ENCODE results near the gene PCGF3.
"Not testable (repeated sequence)": the region's sequence is repeated elsewhere in the genome, so short reads cannot be mapped to it uniquely, and the experiment has no call there.

PCGF3 gene

DNA sequence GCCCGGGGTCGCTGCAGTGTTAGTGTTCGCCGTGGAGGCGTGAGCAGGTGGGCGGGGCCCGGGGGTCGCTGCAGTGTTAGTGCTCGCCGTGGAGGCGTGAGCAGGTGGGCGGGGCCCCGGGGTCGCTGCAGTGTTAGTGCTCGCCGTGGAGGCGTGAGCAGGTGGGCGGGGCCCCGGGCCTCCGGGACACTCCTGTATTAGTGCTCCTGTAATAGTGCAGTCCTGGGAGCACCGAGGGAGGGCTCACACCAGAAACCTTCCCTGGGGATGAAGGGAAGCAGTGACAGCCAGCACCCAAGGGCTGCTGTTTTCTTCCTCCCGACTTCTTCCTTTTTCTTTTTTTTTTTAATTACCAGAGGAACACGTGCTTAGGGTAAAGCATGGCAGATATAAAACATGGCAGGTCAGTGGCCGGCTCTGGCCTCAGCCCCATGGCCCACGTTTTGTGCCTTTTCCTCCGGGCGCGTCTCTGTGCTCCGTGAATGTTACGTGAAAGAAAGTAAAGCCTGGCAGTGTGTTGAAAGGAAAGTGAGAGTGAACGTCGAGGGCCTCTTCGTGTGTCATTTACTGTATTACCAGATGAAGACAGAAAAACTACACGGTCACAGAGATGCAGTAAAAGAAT lies 42.0 kb downstream of the PCGF3 start:
- in situ Hi-C loops (cut with MboI; ENCODE audit: low pct_unique_long_range_greater_than_20kb, low sequenced_read_pairs, unreplicated experiment) = no loop called here
- TF ChIP-seq, protein P1, sequence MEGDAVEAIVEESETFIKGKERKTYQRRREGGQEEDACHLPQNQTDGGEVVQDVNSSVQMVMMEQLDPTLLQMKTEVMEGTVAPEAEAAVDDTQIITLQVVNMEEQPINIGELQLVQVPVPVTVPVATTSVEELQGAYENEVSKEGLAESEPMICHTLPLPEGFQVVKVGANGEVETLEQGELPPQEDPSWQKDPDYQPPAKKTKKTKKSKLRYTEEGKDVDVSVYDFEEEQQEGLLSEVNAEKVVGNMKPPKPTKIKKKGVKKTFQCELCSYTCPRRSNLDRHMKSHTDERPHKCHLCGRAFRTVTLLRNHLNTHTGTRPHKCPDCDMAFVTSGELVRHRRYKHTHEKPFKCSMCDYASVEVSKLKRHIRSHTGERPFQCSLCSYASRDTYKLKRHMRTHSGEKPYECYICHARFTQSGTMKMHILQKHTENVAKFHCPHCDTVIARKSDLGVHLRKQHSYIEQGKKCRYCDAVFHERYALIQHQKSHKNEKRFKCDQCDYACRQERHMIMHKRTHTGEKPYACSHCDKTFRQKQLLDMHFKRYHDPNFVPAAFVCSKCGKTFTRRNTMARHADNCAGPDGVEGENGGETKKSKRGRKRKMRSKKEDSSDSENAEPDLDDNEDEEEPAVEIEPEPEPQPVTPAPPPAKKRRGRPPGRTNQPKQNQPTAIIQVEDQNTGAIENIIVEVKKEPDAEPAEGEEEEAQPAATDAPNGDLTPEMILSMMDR (IDR thresholded peaks at IDR 0.05; ENCODE audit: extremely low read depth, insufficient read depth, missing control alignments) = no peak
- no peak for DNase-seq (ENCODE audit: low spot score)

DNA sequence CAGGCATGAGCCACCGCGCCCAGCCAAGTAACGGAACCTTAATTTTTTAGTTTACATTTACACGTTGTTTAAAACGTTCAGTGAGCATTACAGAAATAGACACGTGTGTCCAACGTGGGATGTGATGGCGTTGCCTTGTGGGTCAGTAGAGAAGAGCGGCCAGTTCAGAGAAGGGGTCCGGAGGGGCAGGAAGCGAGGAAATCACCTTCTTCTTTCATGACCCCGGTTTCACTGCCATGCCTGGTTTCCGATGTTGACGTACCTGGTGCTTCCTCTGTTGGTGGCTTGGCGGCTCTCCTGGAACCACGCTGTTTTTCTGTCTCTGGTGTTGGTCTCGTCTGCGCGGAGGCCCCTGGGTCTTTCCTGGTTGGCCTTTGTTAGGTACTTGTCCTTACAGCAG lies 42.8 kb downstream of the PCGF3 start:
- DNase-seq (ENCODE audit: low spot score) = no peak
- TF ChIP-seq, protein P1 (IDR thresholded peaks at IDR 0.05; ENCODE audit: extremely low read depth, insufficient read depth, missing control alignments) = no peak
- in situ Hi-C loops (cut with MboI; ENCODE audit: low pct_unique_long_range_greater_than_20kb, low sequenced_read_pairs, unreplicated experiment) = no loop called here

DNA sequence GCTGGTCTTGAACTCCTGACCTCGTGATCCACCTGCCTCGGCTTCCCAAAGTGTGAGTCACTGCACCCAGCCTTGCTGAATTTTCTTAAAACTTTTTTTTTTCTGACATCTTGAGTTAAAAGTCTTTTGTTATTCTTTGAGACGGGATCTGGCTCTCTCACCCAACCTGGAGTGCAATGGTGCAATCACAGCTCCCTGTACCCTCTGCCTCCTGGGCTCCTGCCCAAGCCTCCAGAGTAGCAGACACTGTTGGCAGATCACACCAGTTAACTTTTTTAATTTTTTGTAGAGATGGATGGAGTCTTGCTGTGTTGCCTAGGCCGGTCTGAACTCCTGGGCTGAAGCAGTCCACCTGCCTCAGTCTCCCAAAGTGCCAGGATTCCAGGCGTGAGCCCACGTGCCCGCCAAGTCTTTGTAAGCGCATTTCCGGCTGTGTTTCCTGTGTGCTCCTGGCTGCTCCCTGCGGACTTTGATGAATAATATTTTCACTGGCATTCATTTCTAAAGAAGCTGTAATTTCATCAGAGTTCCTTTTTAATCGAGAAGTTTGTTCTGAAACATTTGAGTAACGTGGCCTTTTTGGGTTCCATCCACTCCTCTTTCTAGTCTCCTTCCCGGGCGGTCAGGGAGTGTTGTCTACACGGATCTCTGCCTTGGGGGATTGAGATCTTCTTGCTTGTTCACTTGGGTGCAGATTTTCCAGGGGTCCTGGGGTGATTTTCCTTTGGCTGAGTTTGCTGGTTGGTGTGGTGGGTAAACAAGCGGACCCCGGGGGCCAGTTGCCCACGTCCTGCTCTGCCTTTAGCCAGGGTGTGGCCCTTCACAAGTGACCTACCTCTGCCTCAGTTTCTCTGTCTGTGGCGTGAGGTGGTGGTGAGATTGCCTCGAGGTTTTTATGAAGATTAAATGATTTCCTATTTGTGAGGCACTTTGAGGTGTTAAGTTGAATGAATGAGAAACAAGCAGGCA lies 44.4 kb downstream of the PCGF3 start:
- in situ Hi-C loops (cut with MboI; ENCODE audit: low pct_unique_long_range_greater_than_20kb, low sequenced_read_pairs, unreplicated experiment) = no loop called here
- TF ChIP-seq, protein P1 (IDR thresholded peaks at IDR 0.05; ENCODE audit: extremely low read depth, insufficient read depth, missing control alignments) = no peak
- no peak for DNase-seq (ENCODE audit: low spot score)

DNA sequence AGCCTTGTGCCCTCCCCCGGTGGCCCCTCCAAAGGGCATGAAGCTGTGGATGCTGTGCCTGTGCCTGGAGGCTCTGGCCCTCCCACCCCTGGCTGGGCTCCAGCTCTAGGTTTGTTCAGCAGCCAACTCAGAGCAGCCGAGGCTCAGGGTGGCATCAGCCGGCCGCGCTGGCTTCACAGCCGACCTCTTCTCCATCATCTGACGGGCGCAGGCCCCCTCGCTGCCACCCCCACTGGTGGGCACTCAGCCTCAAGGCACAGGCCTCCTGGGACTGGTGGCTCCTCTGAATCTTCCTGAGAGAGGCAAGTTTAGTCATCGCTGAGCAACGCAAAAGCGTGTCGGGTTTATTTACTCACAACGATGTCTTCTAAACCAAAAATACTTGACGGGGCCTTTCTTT lies 46.0 kb downstream of the PCGF3 start:
- no peak for DNase-seq (ENCODE audit: low spot score)
- in situ Hi-C loops (cut with MboI; ENCODE audit: low pct_unique_long_range_greater_than_20kb, low sequenced_read_pairs, unreplicated experiment) = no loop called here
- TF ChIP-seq, protein P1 (IDR thresholded peaks at IDR 0.05; ENCODE audit: extremely low read depth, insufficient read depth, missing control alignments) = no peak

DNA sequence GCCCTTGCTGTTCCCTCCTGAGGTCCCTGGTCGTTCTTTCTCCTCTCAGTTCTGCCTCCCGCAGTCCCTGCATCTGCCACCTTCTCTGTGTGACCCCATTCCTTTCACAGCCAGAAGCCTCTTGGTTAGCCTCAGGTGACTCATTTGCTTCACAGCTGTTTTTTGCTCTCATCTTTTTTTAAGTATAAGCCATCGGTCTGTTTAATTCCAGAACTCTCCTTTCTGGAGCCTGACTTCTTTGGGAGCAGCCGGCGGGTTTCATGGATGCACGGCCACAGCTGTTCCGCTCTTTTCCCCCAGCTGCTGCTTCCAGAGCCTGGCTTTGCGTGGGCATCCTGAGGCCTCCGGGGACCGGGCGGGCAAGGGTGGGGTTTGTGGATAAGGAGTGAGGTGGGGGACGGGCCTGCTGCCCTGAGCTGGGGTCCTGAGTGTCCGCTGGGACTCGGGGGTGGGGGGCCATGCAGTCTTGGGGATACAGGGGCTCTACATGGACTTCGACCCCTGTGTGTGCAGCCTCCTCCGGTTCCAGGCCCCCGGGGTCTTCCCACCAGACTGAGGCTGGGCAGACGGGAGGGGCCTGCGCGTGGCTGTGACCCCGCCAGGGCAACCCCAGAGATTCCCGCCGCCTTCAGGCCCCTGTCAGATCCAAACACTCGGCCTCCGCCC lies 46.7 kb downstream of the PCGF3 start:
- DNase-seq (ENCODE audit: low spot score) = no peak
- TF ChIP-seq, protein P1 (IDR thresholded peaks at IDR 0.05; ENCODE audit: extremely low read depth, insufficient read depth, missing control alignments) = no peak

DNA sequence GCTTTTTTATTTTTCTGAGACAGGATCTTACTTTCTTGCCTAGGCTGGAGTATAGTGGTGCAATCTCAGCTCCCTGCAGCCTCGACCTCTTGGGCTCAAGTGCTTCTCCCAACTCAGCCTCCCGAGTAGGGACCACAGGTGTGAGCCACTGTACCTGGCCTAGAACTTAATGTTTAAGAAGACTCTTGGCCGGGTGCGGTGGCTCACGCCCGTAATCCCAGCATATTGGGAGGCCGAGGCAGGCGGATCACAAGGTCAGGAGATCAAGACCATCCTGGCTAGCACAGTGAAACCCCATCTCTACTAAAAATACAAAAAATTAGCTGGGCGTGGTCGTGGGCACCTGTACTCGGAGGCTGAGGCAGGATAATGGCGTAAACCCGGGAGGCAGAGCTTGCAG lies 47.6 kb downstream of the PCGF3 start:
- in situ Hi-C loops (cut with MboI; ENCODE audit: low pct_unique_long_range_greater_than_20kb, low sequenced_read_pairs, unreplicated experiment); DNase-seq (ENCODE audit: low spot score): not testable (repeated sequence)

More for the DNA sequence above, 46.7 kb downstream of the PCGF3 start:
- in situ Hi-C loops (cut with MboI; ENCODE audit: low pct_unique_long_range_greater_than_20kb, low sequenced_read_pairs, unreplicated experiment) = no loop called here

All from GM13977 (cell line).